Endodermal cell (in vitro differentiated cells): ENCODE results near the gene NDRG3. TPM values are rescaled to one million over a fixed set of nuclear protein-coding genes. Genes with fewer than 3 reads are reported as not detected.
A peak's percentile ranks its signal among the peaks of the same experiment; 100 is the strongest.

Experiments used
- DNase-seq: peaks from one replicate; pipeline ENCODE4 v3.0.0-alpha.2; 2017
- H3K27ac ChIP-seq: 2 replicates; pipeline ENCODE4 v1.5.1; 2013; ENCODE audit warnings: mild to moderate bottlenecking, low read depth, low read length, moderate library complexity
- H3K27me3 ChIP-seq: 2 replicates; pipeline ENCODE4 v1.6.1; 2013; ENCODE audit warnings: mild to moderate bottlenecking, low read length, moderate library complexity; ENCODE audit not compliant: insufficient read depth, control insufficient read depth, poor library complexity, severe bottlenecking
- H3K36me3 ChIP-seq: 2 replicates; pipeline ENCODE4 v1.7.0; 2013; ENCODE audit warnings: mild to moderate bottlenecking, low read length, moderate library complexity; ENCODE audit not compliant: control insufficient read depth, insufficient read depth
- H3K4me1 ChIP-seq: one replicate; pipeline ENCODE4 v1.7.0; 2013; ENCODE audit warnings: low read length; ENCODE audit not compliant: control insufficient read depth, insufficient read depth
- H3K4me3 ChIP-seq: 2 replicates; pipeline ENCODE4 v1.5.1; 2013; ENCODE audit warnings: mild to moderate bottlenecking, low read length, moderate library complexity
- H3K9ac ChIP-seq: 2 replicates; pipeline ENCODE4 v1.6.1; 2013; ENCODE audit warnings: mild to moderate bottlenecking, low read length, moderate library complexity; ENCODE audit not compliant: poor library complexity, severe bottlenecking; ENCODE audit errors: extremely low read depth
- H3K9me3 ChIP-seq: 2 replicates; pipeline ENCODE4 v1.6.1; 2013; ENCODE audit warnings: mild to moderate bottlenecking, low read length, moderate library complexity; ENCODE audit not compliant: control insufficient read depth
- H3K27ac Mint-ChIP-seq: 2 replicates; pipeline ENCODE4 v1.8.0; 2020; ENCODE audit warnings: mixed read lengths
- H3K27me3 Mint-ChIP-seq: 2 replicates; pipeline ENCODE4 v1.8.0; 2021; ENCODE audit warnings: mild to moderate bottlenecking, mixed read lengths; ENCODE audit not compliant: insufficient read depth
- H3K36me3 Mint-ChIP-seq: 2 replicates; pipeline ENCODE4 v1.8.0; 2020; ENCODE audit warnings: low read depth, mixed read lengths
- H3K4me1 Mint-ChIP-seq: 2 replicates; pipeline ENCODE4 v1.8.0; 2020; ENCODE audit warnings: mixed read lengths
- H3K4me3 Mint-ChIP-seq: 2 replicates; pipeline ENCODE4 v1.8.0; 2020; ENCODE audit warnings: mild to moderate bottlenecking, moderate library complexity, mixed read lengths
- H3K9me3 Mint-ChIP-seq: 2 replicates; pipeline ENCODE4 v1.8.0; 2020; ENCODE audit warnings: mild to moderate bottlenecking, mixed read lengths
- CTCF ChIP-seq: fragments of 200-600 bp; sonication (generic); conservative IDR thresholded peaks from 2 replicates; pipeline ENCODE4 v1.5.0; 2021; ENCODE audit warnings: antibody characterized with exemption, mild to moderate bottlenecking
- WGBS, 2 experiments: methylation state at CpG; one replicate each; pipeline versions ENCODE4 v1.1.5 to v1.1.7; 2013; ENCODE audit warnings: missing lambda C conversion rate in 2 of 2, mixed read lengths in 1 of 2; ENCODE audit not compliant: insufficient coverage in 1 of 2, insufficient read length in 1 of 2; 5-methylcytosine and 5-hydroxymethylcytosine counted together
- total RNA-seq, 2 donors: library from RNA; stranded (reverse); fragmentation: NEBNext Ultra II Directional in 1 of 2; extraction: Animal tissue kit (Norgen Biotek cat#: 25700) in 1 of 2; gene quantifications; 2 replicates in 1 of 2; 3 replicates in 1 of 2; pipeline ENCODE4 v1.2.1, GENCODE V29; 2021

NDRG3 gene
- total RNA-seq, 2 donors from 2014 or later: 24.6 to 26.1 TPM

- Mint-ChIP-seq H3K4me3 (no peak overlapping the region), H3K4me1 (no peaks in the 10 kb centered on the region), H3K36me3 (peaks cover 16% of the 10 kb centered on the region), H3K27ac (no peak overlapping the region), H3K27me3 (no peaks in the 10 kb centered on the region), H3K9me3 (no peaks in the 10 kb centered on the region)
- no peak for TF ChIP-seq CTCF
- Histone ChIP-seq H3K9ac (no peak overlapping the region), H3K4me3 (no peak overlapping the region), H3K9me3 (no peaks in the 10 kb centered on the region), H3K27me3 (no peaks in the 10 kb centered on the region), H3K4me1 (no peaks in the 10 kb centered on the region), H3K27ac (no peak overlapping the region), H3K36me3 (no peaks in the 10 kb centered on the region)
- DNase-seq: no peak
- 85 to 94% methylated on average over 3 of the region's 3 CpGs for WGBS, 2 experiments
Measured at GRCh38 chr20:36670665-36671357, 75.1 kb downstream of the NDRG3 start.

GRCh38 chr20:36666181-36666740, 79.6 kb downstream of the NDRG3 start:
- H3K27ac ChIP-seq: no peak overlapping the region
- Mint-ChIP-seq H3K4me3 (no peak overlapping the region), H3K36me3 (peaks cover 27% of the 10 kb centered on the region), H3K27ac (peak overlapping the region; percentile 38), H3K4me1 (no peaks in the 10 kb centered on the region), H3K27me3 (no peaks in the 10 kb centered on the region), H3K9me3 (no peaks in the 10 kb centered on the region)
- H3K27me3 ChIP-seq: no peaks in the 10 kb centered on the region
- WGBS, 2 experiments: 79 to 91% methylated on average over 2 to 4 of the region's 4 CpGs
- DNase-seq: no peak
- H3K36me3 ChIP-seq: peaks cover 15% of the 10 kb centered on the region
- no peaks in the 10 kb centered on the region for H3K4me1 ChIP-seq
- H3K4me3 ChIP-seq: no peak overlapping the region
- no peaks in the 10 kb centered on the region for H3K9me3 ChIP-seq
- H3K9ac ChIP-seq: no peak overlapping the region
- TF ChIP-seq CTCF: peak; percentile 45

GRCh38 chr20:36663031-36663430, 82.9 kb downstream of the NDRG3 start:
- Mint-ChIP-seq H3K4me3 (no peak overlapping the region), H3K27ac (no peak overlapping the region), H3K27me3 (no peaks in the 10 kb centered on the region), H3K4me1 (no peaks in the 10 kb centered on the region), H3K9me3 (no peaks in the 10 kb centered on the region), H3K36me3 (peaks cover 35% of the 10 kb centered on the region)
- Histone ChIP-seq H3K4me3 (no peak overlapping the region), H3K9ac (no peak overlapping the region), H3K9me3 (no peaks in the 10 kb centered on the region), H3K27me3 (no peaks in the 10 kb centered on the region), H3K27ac (no peak overlapping the region), H3K4me1 (no peaks in the 10 kb centered on the region), H3K36me3 (peaks cover 19% of the 10 kb centered on the region)
- no peak for DNase-seq
- no peak for TF ChIP-seq CTCF
- WGBS, 2 experiments: 91 to 93% methylated on average over 2 of the region's 2 CpGs
